Measurements from ENCODE around the gene ASB9. TPM values are rescaled to one million over a fixed set of nuclear protein-coding genes. Genes with fewer than 3 reads are reported as not detected.

ASB9 gene
- total and polyA plus RNA-seq, 8 donors = 1.5 to 41.7 (median 4.1) TPM

DNA sequence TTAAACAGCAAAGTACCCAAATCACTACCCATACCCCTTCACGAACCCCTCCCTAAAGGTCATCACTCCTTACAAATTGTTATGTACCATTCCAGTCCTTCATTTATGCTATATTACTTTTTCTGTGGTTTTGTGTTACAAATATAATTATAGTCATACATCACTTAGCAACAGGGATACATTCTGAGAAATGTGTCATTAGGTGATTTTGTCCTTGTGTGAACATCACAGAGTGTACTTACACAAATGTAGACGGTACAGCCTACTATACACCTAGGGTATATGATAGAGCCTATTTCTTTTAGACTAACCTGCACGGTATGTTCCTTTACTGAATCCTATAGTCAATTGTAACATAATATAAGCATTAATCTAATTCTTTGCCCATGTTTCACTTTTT is 61.9 kb downstream of the ASB9 start:
- intact Hi-C loops (cut with DNase I) = no loop called here
- Histone ChIP-seq H3K36me3 (no peaks in the 10 kb centered on the region), H3K9me3 (no peaks in the 10 kb centered on the region), H3K4me3 (no peak overlapping the region), H3K27me3 (peaks cover 0 to 11% (median 0%) of the 10 kb centered on the region in 4 donors), H3K27ac (no peak overlapping the region), H3K4me1 (no peaks in the 10 kb centered on the region)
- FAIRE-seq (no peak), ATAC-seq (no peak), DNase-seq (no peak)
- WGBS, 2 donors = 71 to 85% methylated on average over 3 of the region's 3 CpGs
- TF ChIP-seq, protein P1, sequence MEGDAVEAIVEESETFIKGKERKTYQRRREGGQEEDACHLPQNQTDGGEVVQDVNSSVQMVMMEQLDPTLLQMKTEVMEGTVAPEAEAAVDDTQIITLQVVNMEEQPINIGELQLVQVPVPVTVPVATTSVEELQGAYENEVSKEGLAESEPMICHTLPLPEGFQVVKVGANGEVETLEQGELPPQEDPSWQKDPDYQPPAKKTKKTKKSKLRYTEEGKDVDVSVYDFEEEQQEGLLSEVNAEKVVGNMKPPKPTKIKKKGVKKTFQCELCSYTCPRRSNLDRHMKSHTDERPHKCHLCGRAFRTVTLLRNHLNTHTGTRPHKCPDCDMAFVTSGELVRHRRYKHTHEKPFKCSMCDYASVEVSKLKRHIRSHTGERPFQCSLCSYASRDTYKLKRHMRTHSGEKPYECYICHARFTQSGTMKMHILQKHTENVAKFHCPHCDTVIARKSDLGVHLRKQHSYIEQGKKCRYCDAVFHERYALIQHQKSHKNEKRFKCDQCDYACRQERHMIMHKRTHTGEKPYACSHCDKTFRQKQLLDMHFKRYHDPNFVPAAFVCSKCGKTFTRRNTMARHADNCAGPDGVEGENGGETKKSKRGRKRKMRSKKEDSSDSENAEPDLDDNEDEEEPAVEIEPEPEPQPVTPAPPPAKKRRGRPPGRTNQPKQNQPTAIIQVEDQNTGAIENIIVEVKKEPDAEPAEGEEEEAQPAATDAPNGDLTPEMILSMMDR (IDR thresholded peaks at IDR 0.05) = no peak

DNA sequence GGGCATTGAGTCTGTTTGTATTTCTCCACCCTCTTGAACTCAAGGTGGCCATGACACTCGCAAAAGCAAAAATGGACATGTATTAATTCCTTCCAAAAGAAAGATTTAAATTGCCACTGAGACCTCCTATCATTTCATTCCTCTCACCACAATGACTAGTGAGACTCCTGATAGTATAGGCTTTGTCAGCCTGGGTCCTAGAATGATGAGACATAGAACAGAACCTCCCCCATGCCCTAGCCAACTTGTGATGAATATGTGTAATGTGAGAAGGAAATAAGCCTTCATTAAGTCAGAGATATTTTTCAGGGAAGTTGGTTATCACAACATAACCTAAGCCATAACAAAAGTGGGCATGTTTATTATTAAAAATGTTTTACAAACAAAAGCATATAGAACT is 62.5 kb downstream of the ASB9 start:
- peaks cover 0 to 11% (median 0%) of the 10 kb centered on the region in 4 donors for H3K27me3 ChIP-seq
- no peaks in the 10 kb centered on the region for H3K4me1 ChIP-seq
- H3K9me3 ChIP-seq = no peaks in the 10 kb centered on the region
- ATAC-seq = no peak
- DNase-seq = no peak
- H3K36me3 ChIP-seq = no peaks in the 10 kb centered on the region
- TF ChIP-seq, protein P1 (IDR thresholded peaks at IDR 0.05) = no peak
- no peak overlapping the region for H3K27ac ChIP-seq
- FAIRE-seq = no peak
- 58 to 83% methylated on average over 1 of the region's 1 CpG for WGBS, 2 donors
- intact Hi-C loops (cut with DNase I) = no loop called here
- no peak overlapping the region for H3K4me3 ChIP-seq

- FAIRE-seq = no peak
- WGBS, 2 donors = 75 to 91% methylated on average over 1 of the region's 1 CpG
- Histone ChIP-seq H3K4me3 (no peak overlapping the region), H3K36me3 (no peaks in the 10 kb centered on the region), H3K27ac (no peak overlapping the region), H3K27me3 (peaks cover 0 to 10% (median 0%) of the 10 kb centered on the region in 4 donors), H3K4me1 (no peaks in the 10 kb centered on the region), H3K9me3 (no peaks in the 10 kb centered on the region)
- ATAC-seq = no peak
- no peak for DNase-seq
- intact Hi-C loops (cut with DNase I) = no loop called here
- TF ChIP-seq, protein P1 (IDR thresholded peaks at IDR 0.05) = no peak
Observed at GRCh38 chrX:15206306-15206705, 63.6 kb downstream of the ASB9 start.

DNA sequence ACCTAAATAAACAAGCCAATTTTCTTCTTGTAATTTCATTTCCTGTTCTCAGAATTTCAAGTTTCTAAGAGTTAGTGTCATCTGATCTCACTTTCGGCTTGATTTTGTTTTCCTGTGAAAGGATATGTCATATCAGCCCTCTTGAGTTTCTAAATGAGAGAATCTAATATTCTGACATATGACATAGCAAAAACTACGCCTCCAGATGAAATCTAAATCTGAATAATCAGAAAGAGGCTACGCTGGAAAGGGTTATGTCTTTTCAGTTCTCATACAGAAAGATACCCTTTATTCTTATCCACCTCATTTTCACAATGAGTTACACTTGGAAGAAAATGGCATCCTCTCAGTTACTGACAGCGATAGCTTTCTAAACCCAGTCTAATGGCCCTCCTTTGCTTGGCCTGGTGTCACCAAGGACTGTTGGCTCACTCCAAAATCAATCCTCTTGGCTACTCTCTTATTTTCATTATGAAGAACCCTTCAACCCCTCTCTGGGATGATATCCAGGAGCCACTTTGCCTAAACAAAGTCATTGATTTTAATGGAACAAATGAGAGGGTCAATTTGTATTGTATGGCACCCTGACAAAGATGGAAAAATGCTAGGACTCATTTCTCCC is 65.6 kb downstream of the ASB9 start:
- WGBS, 2 donors = 77 to 83% methylated on average over 4 of the region's 4 CpGs
- DNase-seq = no peak
- FAIRE-seq = no peak
- ATAC-seq = no peak
- Histone ChIP-seq H3K27ac (no peak overlapping the region), H3K9me3 (no peaks in the 10 kb centered on the region), H3K4me3 (no peak overlapping the region), H3K36me3 (no peaks in the 10 kb centered on the region), H3K27me3 (peaks cover 0 to 9% (median 0%) of the 10 kb centered on the region in 4 donors), H3K4me1 (no peaks in the 10 kb centered on the region)
- TF ChIP-seq, protein P1 (IDR thresholded peaks at IDR 0.05) = no peak
- intact Hi-C loops (cut with DNase I) = no loop called here

DNA sequence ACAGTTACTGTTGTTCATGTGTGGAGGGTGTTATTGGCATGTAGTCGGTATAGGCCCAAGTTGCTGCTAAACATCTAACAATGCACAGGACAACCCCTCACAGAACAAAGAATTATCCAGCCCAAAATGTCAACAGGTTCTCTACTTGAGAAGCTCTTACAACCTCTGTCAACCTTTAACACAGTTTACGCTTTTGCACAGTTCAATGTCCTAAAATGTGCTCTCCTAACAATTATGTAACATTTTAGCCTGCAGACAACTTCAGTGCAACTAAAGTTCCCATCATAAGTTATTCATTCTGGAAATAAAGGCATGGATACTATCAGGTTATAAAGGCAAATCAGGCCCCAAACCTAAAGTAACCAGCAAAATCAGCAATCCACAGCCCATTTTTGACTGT is 66.2 kb downstream of the ASB9 start:
- no peaks in the 10 kb centered on the region for H3K36me3 ChIP-seq
- DNase-seq = no peak
- FAIRE-seq = no peak
- no peaks in the 10 kb centered on the region for H3K4me1 ChIP-seq
- intact Hi-C loops (cut with DNase I) = no loop called here
- peaks cover 0 to 9% (median 0%) of the 10 kb centered on the region in 4 donors for H3K27me3 ChIP-seq
- TF ChIP-seq, protein P1 (IDR thresholded peaks at IDR 0.05) = no peak
- no peak overlapping the region for H3K4me3 ChIP-seq
- no peak for ATAC-seq
- 84 to 91% methylated on average over 2 of the region's 2 CpGs for WGBS, 2 donors
- H3K27ac ChIP-seq = no peak overlapping the region
- no peaks in the 10 kb centered on the region for H3K9me3 ChIP-seq

Data from pancreas (tissue), 10 donors.